ENCODE measurements around the gene DNAJB5. TPM values are rescaled to one million over a fixed set of nuclear protein-coding genes. Genes with fewer than 3 reads are reported as not detected.

DNAJB5 gene
- polyA plus RNA-seq, 1 of the 3 experiments (the other 2 are of a cell fraction), result 3.3 TPM

DNA sequence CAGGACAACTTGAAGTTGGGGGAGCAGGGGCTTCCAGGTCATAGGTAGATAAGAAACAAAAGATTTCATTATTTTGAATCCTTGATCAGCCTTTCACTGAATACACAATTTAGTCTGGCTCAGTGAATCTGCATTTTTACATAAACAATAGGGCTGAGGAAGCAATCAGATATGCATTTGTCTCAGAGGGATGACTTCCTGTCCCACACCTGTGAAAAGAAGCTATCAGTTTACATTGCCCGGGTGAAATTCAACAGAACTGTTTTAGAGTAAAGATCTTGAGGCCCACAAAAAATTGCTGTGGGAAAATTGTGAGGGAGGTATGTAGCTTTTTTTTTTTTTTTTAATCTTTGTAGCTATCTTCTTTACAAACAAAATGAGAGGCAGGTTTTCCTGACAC lies 38.3 kb downstream of the DNAJB5 start:
- Histone ChIP-seq H3K9me3 (no peaks in the 10 kb centered on the region), H3K4me1 (ENCODE audit: control insufficient read depth in 1 of 2, insufficient read depth in 2 of 2, low read depth in 1 of 2, low read length in 1 of 2) (peaks cover 0 to 6% of the 10 kb centered on the region in 2 experiments; a peak in 1 of 4 replicates), H2AFZ (ENCODE audit: low read depth) (no peak overlapping the region), H3K36me3 (replicated peaks in 1 of 2; ENCODE audit: control insufficient read depth in 1 of 2, insufficient read depth in 2 of 2, low read length in 1 of 2) (peaks cover 0 to 17% of the 10 kb centered on the region in 2 experiments), H3K79me2 (ENCODE audit: insufficient read depth) (no peaks in the 10 kb centered on the region), H4K20me1 (ENCODE audit: insufficient read depth) (no peaks in the 10 kb centered on the region), H3K9ac (no peak overlapping the region), H3K9me2 (no peaks in the 10 kb centered on the region), H3K4me2 (no peak overlapping the region), H3K4me3 (ENCODE audit: low read depth in 2 of 2, low read length in 1 of 2) (no peak overlapping the region), H3K27ac (ENCODE audit: low read depth in 2 of 2, low read length in 1 of 2) (no peak overlapping the region), H3F3A (replicated peaks; ENCODE audit: insufficient read depth) (no peaks in the 10 kb centered on the region), H3K27me3 (ENCODE audit: insufficient read depth) (no peaks in the 10 kb centered on the region)
- CTCF ChIA-PET, result interaction anchor here (0.6 to 2.3 kb wide), 4 partner anchors 24 to 128 kb away, joined by 3 to 11 read pairs (median 7); no protein-coding TSS in a partner anchor
- no peak for TF ChIP-seq EZH2phosphoT487 (IDR thresholded peaks at IDR 0.05; ENCODE audit: borderline replicate concordance, low read depth)
- no peak for TF ChIP-seq MEF2A (IDR thresholded peaks at IDR 0.05; ENCODE audit: borderline replicate concordance, low read depth)
- no peak for TF ChIP-seq TAF1 (IDR thresholded peaks at IDR 0.05; ENCODE audit: borderline replicate concordance, low read depth, low read length)
- TF ChIP-seq FOSL2 (IDR thresholded peaks at IDR 0.05; ENCODE audit: borderline replicate concordance, low read depth), result no peak
- TF ChIP-seq, protein P1, sequence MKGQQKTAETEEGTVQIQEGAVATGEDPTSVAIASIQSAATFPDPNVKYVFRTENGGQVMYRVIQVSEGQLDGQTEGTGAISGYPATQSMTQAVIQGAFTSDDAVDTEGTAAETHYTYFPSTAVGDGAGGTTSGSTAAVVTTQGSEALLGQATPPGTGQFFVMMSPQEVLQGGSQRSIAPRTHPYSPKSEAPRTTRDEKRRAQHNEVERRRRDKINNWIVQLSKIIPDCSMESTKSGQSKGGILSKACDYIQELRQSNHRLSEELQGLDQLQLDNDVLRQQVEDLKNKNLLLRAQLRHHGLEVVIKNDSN (IDR thresholded peaks at IDR 0.05; ENCODE audit: borderline replicate concordance, low read depth), result no peak
- no peak for TF ChIP-seq ELF1 (IDR thresholded peaks at IDR 0.05)
- TF ChIP-seq RCOR1 (IDR thresholded peaks at IDR 0.05; ENCODE audit: low read length), result no peak
- TF ChIP-seq NFIC (IDR thresholded peaks at IDR 0.05; ENCODE audit: borderline replicate concordance), result no peak
- TF ChIP-seq, protein P2, sequence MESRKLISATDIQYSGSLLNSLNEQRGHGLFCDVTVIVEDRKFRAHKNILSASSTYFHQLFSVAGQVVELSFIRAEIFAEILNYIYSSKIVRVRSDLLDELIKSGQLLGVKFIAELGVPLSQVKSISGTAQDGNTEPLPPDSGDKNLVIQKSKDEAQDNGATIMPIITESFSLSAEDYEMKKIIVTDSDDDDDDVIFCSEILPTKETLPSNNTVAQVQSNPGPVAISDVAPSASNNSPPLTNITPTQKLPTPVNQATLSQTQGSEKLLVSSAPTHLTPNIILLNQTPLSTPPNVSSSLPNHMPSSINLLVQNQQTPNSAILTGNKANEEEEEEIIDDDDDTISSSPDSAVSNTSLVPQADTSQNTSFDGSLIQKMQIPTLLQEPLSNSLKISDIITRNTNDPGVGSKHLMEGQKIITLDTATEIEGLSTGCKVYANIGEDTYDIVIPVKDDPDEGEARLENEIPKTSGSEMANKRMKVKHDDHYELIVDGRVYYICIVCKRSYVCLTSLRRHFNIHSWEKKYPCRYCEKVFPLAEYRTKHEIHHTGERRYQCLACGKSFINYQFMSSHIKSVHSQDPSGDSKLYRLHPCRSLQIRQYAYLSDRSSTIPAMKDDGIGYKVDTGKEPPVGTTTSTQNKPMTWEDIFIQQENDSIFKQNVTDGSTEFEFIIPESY (IDR thresholded peaks at IDR 0.05; ENCODE audit: borderline replicate concordance, low read depth), result no peak
- POLR2A ChIA-PET, result no interaction called here
- WGBS (ENCODE audit: low lambda C conversion rate), result 52% methylated on average over 1 of the region's 1 CpG
- no peak for DNase-seq

DNA sequence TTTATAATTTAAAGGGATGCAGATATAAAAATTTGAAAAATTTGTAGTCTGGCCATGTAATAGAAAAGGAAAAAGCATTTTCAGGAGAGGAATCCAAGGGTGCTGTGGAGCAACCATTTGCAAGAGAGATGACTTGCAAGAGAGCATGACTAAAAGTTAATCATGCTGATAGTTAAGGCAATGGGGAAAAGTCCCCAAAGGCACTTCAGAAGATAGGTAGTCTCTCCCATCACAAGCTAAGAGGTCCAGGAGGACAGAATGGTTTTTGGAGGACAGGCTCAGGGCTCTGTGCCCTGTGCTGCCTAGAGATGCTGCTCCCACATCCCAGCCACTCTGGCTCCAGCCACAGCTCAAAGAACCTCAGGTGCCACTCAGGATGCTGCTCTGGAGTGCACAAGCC lies 38.8 kb downstream of the DNAJB5 start:
- no peaks in the 10 kb centered on the region for H3F3A ChIP-seq (replicated peaks; ENCODE audit: insufficient read depth)
- no peak overlapping the region for H2AFZ ChIP-seq (ENCODE audit: low read depth)
- H3K79me2 ChIP-seq (ENCODE audit: insufficient read depth), result no peaks in the 10 kb centered on the region
- H3K4me1 ChIP-seq (ENCODE audit: control insufficient read depth in 1 of 2, insufficient read depth in 2 of 2, low read depth in 1 of 2, low read length in 1 of 2), result peaks cover 0 to 6% of the 10 kb centered on the region in 2 experiments; a peak in 1 of 4 replicates
- TF ChIP-seq POLR2AphosphoS5 (IDR thresholded peaks at IDR 0.05; ENCODE audit: low read depth, low read length) (no peak), GABPA (IDR thresholded peaks at IDR 0.05; ENCODE audit: low read depth) (no peak), SMC3 (IDR thresholded peaks at IDR 0.05; ENCODE audit: low read depth, low read length) (no peak)
- peaks cover 0 to 17% of the 10 kb centered on the region in 2 experiments for H3K36me3 ChIP-seq (replicated peaks in 1 of 2; ENCODE audit: control insufficient read depth in 1 of 2, insufficient read depth in 2 of 2, low read length in 1 of 2)
- ChIA-PET CTCF (interaction anchor here (1.2 to 2.3 kb wide), 3 partner anchors 23 to 129 kb away, joined by 4 to 11 read pairs (median 10); no protein-coding TSS in a partner anchor), POLR2A (no interaction called here)
- H3K4me2 ChIP-seq, result no peak overlapping the region
- H3K4me3 ChIP-seq (ENCODE audit: low read depth in 2 of 2, low read length in 1 of 2), result no peak overlapping the region
- no peaks in the 10 kb centered on the region for H3K9me3 ChIP-seq
- no peak overlapping the region for H3K9ac ChIP-seq
- no peak overlapping the region for H3K27ac ChIP-seq (ENCODE audit: low read depth in 2 of 2, low read length in 1 of 2)
- no peaks in the 10 kb centered on the region for H4K20me1 ChIP-seq (ENCODE audit: insufficient read depth)
- H3K27me3 ChIP-seq (ENCODE audit: insufficient read depth), result no peaks in the 10 kb centered on the region
- H3K9me2 ChIP-seq, result no peaks in the 10 kb centered on the region
- DNase-seq, result no peak
